H1 (cell line): ENCODE results near the gene SPTLC3. TPM values are rescaled to one million over a fixed set of nuclear protein-coding genes. Genes with fewer than 3 reads are reported as not detected.

Source experiments
- BRCA1 ChIP-seq: IDR thresholded peaks from 2 replicates; pipeline ENCODE4 v1.6.1; 2012; ENCODE audit warnings: low read depth, low read length, improper control_type of control experiment
- GABPA ChIP-seq: IDR thresholded peaks from 2 replicates; pipeline ENCODE4 v1.6.1; 2011; ENCODE audit warnings: mild to moderate bottlenecking, low read length, moderate library complexity, borderline replicate concordance; ENCODE audit not compliant: insufficient read depth
- HDAC2 ChIP-seq, 2 experiments: fragments of 300-600 bp in 1 of 2; sonication (generic) in 1 of 2; IDR thresholded peaks; 2 replicates each; pipeline ENCODE4 v1.6.1; 2011 to 2012; ENCODE audit warnings: low read depth in 2 of 2, low read length in 2 of 2, mild to moderate bottlenecking in 2 of 2, moderate library complexity in 2 of 2, borderline replicate concordance in 1 of 2, inconsistent platforms in 1 of 2
- RBBP5 ChIP-seq: IDR thresholded peaks from 2 replicates; pipeline ENCODE4 v1.7.1; 2012; ENCODE audit warnings: low read depth, mild to moderate bottlenecking, inconsistent platforms, low read length, moderate library complexity, borderline replicate concordance
- SAP30 ChIP-seq: fragments of 300-600 bp; sonication (generic); IDR thresholded peaks from 2 replicates; pipeline ENCODE4 v1.7.1; 2012; ENCODE audit warnings: low read length, moderate library complexity, mild to moderate bottlenecking, inconsistent platforms; ENCODE audit not compliant: insufficient read depth, insufficient replicate concordance
- TAF7 ChIP-seq: optimal IDR thresholded peaks from 2 replicates; pipeline ENCODE3; 2011; ENCODE audit warnings: low read depth, mild to moderate bottlenecking, inconsistent platforms, low read length, moderate library complexity, borderline replicate concordance
- TEAD4 ChIP-seq: IDR thresholded peaks from 2 replicates; pipeline ENCODE4 v1.6.1; 2012; ENCODE audit warnings: low read depth, low read length, inconsistent platforms, mixed read lengths
- polyA plus RNA-seq, 7 experiments: library from polyadenylated mRNA; depleted of rRNA in 3 of 7; stranded (reverse) in 5 of 7; unstranded in 2 of 7; fragments of >200 nt in 5 of 7; fragments of 200-250 nt in 2 of 7; gene quantifications; 1 replicate in 5 of 7; 2 replicates in 1 of 7; 4 replicates in 1 of 7; pipeline versions ENCODE4 v1.2.1 to v1.2.3, GENCODE V29; 2011 to 2013; ENCODE audit warnings: missing spikeins in 2 of 7, mixed read lengths in 2 of 7
- total RNA-seq: library from RNA; stranded (reverse); fragmentation: NEBNext Ultra II Directional; extraction: Animal tissue kit (Norgen Biotek cat#: 25700); gene quantifications from 2 replicates; pipeline ENCODE4 v1.2.1, GENCODE V29; 2021
- TF ChIP-seq, protein P1 (sequence below): fragments of 300-600 bp; sonication (generic); IDR thresholded peaks from 2 replicates; pipeline ENCODE4 v1.7.1; 2012; ENCODE audit warnings: low read length, moderate library complexity, mild to moderate bottlenecking, inconsistent platforms; ENCODE audit not compliant: insufficient replicate concordance

The SPTLC3 gene
- total and polyA plus RNA-seq, 2 of the 8 experiments (the other 6 are each of a cell fraction or from before 2014, with no cell fraction given), result 0.23 to 0.82 TPM

DNA sequence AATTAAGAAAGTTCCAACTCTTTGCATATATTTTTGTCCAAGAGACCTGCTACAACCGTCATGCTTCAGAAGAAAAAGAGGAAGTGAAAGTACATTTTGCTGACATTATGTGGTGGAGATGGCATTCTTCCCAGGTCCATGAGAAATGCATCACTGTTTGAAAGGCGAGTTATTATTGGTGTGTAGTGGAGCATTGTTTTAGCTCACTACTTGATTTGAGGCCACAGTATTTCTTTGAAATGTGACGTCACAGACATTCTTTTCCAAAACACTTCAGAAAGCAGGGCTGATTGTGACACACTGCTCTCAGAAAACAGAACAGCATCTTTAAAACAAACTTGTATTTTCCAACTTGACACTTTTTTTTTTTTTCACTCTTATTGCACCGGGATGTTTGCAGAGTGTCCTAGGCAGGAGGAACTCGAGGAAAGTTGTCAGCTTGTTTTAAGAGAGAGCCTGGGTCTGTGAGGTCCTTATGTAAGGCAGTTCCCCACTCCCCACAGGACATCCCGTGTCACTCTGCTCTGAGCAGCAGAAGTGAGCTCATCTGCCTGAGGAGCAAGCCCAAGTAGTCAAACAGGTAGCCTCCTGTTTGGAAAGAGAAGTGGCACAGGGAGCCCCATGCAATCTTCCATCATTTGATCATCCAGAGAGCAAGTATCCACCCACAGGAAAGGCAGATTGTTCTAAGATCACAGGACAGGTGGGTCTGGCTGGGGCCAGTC lies 1.1 kb downstream of the SPTLC3 start (continued):
- TF ChIP-seq, protein P1, sequence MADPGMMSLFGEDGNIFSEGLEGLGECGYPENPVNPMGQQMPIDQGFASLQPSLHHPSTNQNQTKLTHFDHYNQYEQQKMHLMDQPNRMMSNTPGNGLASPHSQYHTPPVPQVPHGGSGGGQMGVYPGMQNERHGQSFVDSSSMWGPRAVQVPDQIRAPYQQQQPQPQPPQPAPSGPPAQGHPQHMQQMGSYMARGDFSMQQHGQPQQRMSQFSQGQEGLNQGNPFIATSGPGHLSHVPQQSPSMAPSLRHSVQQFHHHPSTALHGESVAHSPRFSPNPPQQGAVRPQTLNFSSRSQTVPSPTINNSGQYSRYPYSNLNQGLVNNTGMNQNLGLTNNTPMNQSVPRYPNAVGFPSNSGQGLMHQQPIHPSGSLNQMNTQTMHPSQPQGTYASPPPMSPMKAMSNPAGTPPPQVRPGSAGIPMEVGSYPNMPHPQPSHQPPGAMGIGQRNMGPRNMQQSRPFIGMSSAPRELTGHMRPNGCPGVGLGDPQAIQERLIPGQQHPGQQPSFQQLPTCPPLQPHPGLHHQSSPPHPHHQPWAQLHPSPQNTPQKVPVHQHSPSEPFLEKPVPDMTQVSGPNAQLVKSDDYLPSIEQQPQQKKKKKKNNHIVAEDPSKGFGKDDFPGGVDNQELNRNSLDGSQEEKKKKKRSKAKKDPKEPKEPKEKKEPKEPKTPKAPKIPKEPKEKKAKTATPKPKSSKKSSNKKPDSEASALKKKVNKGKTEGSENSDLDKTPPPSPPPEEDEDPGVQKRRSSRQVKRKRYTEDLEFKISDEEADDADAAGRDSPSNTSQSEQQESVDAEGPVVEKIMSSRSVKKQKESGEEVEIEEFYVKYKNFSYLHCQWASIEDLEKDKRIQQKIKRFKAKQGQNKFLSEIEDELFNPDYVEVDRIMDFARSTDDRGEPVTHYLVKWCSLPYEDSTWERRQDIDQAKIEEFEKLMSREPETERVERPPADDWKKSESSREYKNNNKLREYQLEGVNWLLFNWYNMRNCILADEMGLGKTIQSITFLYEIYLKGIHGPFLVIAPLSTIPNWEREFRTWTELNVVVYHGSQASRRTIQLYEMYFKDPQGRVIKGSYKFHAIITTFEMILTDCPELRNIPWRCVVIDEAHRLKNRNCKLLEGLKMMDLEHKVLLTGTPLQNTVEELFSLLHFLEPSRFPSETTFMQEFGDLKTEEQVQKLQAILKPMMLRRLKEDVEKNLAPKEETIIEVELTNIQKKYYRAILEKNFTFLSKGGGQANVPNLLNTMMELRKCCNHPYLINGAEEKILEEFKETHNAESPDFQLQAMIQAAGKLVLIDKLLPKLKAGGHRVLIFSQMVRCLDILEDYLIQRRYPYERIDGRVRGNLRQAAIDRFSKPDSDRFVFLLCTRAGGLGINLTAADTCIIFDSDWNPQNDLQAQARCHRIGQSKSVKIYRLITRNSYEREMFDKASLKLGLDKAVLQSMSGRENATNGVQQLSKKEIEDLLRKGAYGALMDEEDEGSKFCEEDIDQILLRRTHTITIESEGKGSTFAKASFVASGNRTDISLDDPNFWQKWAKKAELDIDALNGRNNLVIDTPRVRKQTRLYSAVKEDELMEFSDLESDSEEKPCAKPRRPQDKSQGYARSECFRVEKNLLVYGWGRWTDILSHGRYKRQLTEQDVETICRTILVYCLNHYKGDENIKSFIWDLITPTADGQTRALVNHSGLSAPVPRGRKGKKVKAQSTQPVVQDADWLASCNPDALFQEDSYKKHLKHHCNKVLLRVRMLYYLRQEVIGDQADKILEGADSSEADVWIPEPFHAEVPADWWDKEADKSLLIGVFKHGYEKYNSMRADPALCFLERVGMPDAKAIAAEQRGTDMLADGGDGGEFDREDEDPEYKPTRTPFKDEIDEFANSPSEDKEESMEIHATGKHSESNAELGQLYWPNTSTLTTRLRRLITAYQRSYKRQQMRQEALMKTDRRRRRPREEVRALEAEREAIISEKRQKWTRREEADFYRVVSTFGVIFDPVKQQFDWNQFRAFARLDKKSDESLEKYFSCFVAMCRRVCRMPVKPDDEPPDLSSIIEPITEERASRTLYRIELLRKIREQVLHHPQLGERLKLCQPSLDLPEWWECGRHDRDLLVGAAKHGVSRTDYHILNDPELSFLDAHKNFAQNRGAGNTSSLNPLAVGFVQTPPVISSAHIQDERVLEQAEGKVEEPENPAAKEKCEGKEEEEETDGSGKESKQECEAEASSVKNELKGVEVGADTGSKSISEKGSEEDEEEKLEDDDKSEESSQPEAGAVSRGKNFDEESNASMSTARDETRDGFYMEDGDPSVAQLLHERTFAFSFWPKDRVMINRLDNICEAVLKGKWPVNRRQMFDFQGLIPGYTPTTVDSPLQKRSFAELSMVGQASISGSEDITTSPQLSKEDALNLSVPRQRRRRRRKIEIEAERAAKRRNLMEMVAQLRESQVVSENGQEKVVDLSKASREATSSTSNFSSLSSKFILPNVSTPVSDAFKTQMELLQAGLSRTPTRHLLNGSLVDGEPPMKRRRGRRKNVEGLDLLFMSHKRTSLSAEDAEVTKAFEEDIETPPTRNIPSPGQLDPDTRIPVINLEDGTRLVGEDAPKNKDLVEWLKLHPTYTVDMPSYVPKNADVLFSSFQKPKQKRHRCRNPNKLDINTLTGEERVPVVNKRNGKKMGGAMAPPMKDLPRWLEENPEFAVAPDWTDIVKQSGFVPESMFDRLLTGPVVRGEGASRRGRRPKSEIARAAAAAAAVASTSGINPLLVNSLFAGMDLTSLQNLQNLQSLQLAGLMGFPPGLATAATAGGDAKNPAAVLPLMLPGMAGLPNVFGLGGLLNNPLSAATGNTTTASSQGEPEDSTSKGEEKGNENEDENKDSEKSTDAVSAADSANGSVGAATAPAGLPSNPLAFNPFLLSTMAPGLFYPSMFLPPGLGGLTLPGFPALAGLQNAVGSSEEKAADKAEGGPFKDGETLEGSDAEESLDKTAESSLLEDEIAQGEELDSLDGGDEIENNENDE, result no peak
- TF ChIP-seq TAF7 (no peak), TEAD4 (no peak), SAP30 (no peak), BRCA1 (no peak), GABPA (no peak), RBBP5 (no peak), HDAC2 (IDR thresholded peaks at IDR 0.05; ENCODE audit: borderline replicate concordance in 1 of 2, low read depth in 2 of 2, low read length in 2 of 2) (no peak)
